ENCODE data around the gene DBX1.

GRCh38 chr11:20119315-20119714, 41.0 kb downstream of the DBX1 start:
- TF ChIP-seq CTCF (conservative IDR thresholded peaks at IDR 0.05; ENCODE audit: low read depth, low read length) (no peak), EZH2 (IDR thresholded peaks at IDR 0.05; ENCODE audit: low read length, unreplicated experiment) (no peak), EZH2phosphoT487 (IDR thresholded peaks at IDR 0.05; ENCODE audit: borderline replicate concordance, low read length) (no peak)

Measured in PC-3 (cell line).